Cortex of kidney (tissue), 1 donor: ENCODE results near the gene GDPGP1.

Source experiments
- DNase-seq: peaks from one replicate; lab custom pipeline; 2025; lab: John Stamatoyannopoulos, UW

The GDPGP1 gene

GRCh38 chr15:90203922-90204321, 30.1 kb upstream of the GDPGP1 start:
- no peak for DNase-seq

- no peak for DNase-seq
Observed at GRCh38 chr15:90205050-90205848, 28.8 kb upstream of the GDPGP1 start.

- no peak for DNase-seq
Observed at GRCh38 chr15:90205886-90206285, 28.1 kb upstream of the GDPGP1 start.

GRCh38 chr15:90207252-90207651, 26.8 kb upstream of the GDPGP1 start:
- DNase-seq: no peak

GRCh38 chr15:90208356-90208755, 25.7 kb upstream of the GDPGP1 start:
- DNase-seq: no peak

- no peak for DNase-seq
Observed at GRCh38 chr15:90209591-90209990, 24.4 kb upstream of the GDPGP1 start.

- no peak for DNase-seq
Observed at GRCh38 chr15:90210593-90210992, 23.4 kb upstream of the GDPGP1 start.

- DNase-seq: no peak
Observed at GRCh38 chr15:90211009-90211408, 23.0 kb upstream of the GDPGP1 start.

GRCh38 chr15:90211440-90212143, 22.4 kb upstream of the GDPGP1 start:
- DNase-seq: no peak

GRCh38 chr15:90212221-90213098, 21.5 kb upstream of the GDPGP1 start:
- peak; percentile 15 for DNase-seq

GRCh38 chr15:90213122-90213817, 20.7 kb upstream of the GDPGP1 start:
- DNase-seq: no peak

GRCh38 chr15:90213818-90214204, 20.2 kb upstream of the GDPGP1 start:
- DNase-seq: no peak

- no peak for DNase-seq
Observed at GRCh38 chr15:90214553-90215196, 19.3 kb upstream of the GDPGP1 start.

- no peak for DNase-seq
Observed at GRCh38 chr15:90217671-90218394, 16.2 kb upstream of the GDPGP1 start.

- DNase-seq: no peak
Observed at GRCh38 chr15:90219421-90220141, 14.4 kb upstream of the GDPGP1 start.

GRCh38 chr15:90221246-90221900, 12.6 kb upstream of the GDPGP1 start:
- DNase-seq: no peak

- no peak for DNase-seq
Observed at GRCh38 chr15:90222547-90222946, 11.5 kb upstream of the GDPGP1 start.

- no peak for DNase-seq
Observed at GRCh38 chr15:90223441-90224165, 10.4 kb upstream of the GDPGP1 start.

- no peak for DNase-seq
Observed at GRCh38 chr15:90225047-90225446, 9.0 kb upstream of the GDPGP1 start.
